HCT116 (cell line): ENCODE data around the gene FSIP1. TPM values are rescaled to one million over a fixed set of nuclear protein-coding genes. Genes with fewer than 3 reads are reported as not detected.

ENCODE experiments used
- ATAC-seq: fragments of 200-7000 bp; cut with Tn5 transposase; 2 replicates; pipeline ENCODE4 v1.9.1; 2020; ENCODE audit warnings: mild to moderate bottlenecking, moderate library complexity
- BruUV-seq: library from RNA; stranded (reverse); fragments of 400-500 nt; replicated peaks from 2 replicates; lab custom pipeline; 2021; lab: Mats Ljungman, UMichigan
- CTCF ChIA-PET: fragments of 300-600 bp; sonication (Branson Sonifier 250); formaldehyde crosslinking; loops from one replicate; lab custom pipeline; 2021; ENCODE audit warnings: antibody characterized with exemption; lab: Charles Lee
- POLR2A ChIA-PET: fragments of 300-600, 350-600 bp; sonication (Branson Sonifier 250); formaldehyde crosslinking; loops from one replicate; lab custom pipeline; 2021; ENCODE audit warnings: antibody characterized with exemption; lab: Charles Lee
- RAD21 ChIA-PET, 2 experiments: fragments of 300-600 bp; sonication (Branson Sonifier 250); formaldehyde crosslinking; loops; one replicate each; lab custom pipeline; 2023; ENCODE audit warnings: low total read pairs in 2 of 2; ENCODE audit not compliant: uncharacterized antibody in 2 of 2, unreplicated experiment in 2 of 2, low non-redundant PET in 1 of 2; lab: Charles Lee
- DNase-seq: peaks from one replicate; pipeline ENCODE4 v3.0.0-alpha.2; 2010; ENCODE audit warnings: low read depth, low spot score
- H2AFZ ChIP-seq: fragments of 200-600 bp; shearing (Covaris generic), sonication (generic); 2 replicates; pipeline ENCODE4 v1.6.1; 2017; ENCODE audit warnings: low read depth, mixed run types, mixed read lengths, antibody characterized with exemption, low read length; ENCODE audit not compliant: poor library complexity, severe bottlenecking
- H3K27ac ChIP-seq: 2 replicates; pipeline ENCODE4 v1.5.1; 2012; ENCODE audit warnings: low read depth, low read length
- H3K27me3 ChIP-seq: fragments of 200-600 bp; sonication (generic); 2 replicates; pipeline ENCODE4 v1.6.1; 2016; ENCODE audit warnings: mixed run types, low read length, mixed read lengths; ENCODE audit not compliant: insufficient read depth
- H3K36me3 ChIP-seq, 2 experiments: fragments of 200-500 bp in 1 of 2; fragments of 200-600 bp in 1 of 2; sonication (Bioruptor generic) in 1 of 2; sonication (generic) in 1 of 2; 2 replicates each; pipeline versions ENCODE4 v1.5.1 to v1.6.1; 2014 to 2016; ENCODE audit warnings: low read length in 2 of 2, inconsistent platforms in 1 of 2, mixed read lengths in 1 of 2, mixed run types in 1 of 2; ENCODE audit not compliant: insufficient read depth in 2 of 2, control insufficient read depth in 1 of 2
- H3K4me1 ChIP-seq, 2 experiments: fragments of 200-600 bp in 1 of 2; sonication (generic) in 1 of 2; 2 replicates each; pipeline versions ENCODE4 v1.5.1 to v1.6.1; 2012 to 2017; ENCODE audit warnings: low read length in 2 of 2, inconsistent platforms in 1 of 2, mild to moderate bottlenecking in 1 of 2, mixed read lengths in 1 of 2, mixed run types in 1 of 2, moderate library complexity in 1 of 2; ENCODE audit not compliant: insufficient read depth in 2 of 2, control insufficient read depth in 1 of 2
- H3K4me2 ChIP-seq: fragments of 200-600 bp; sonication (generic); 2 replicates; pipeline ENCODE4 v1.6.1; 2017; ENCODE audit warnings: mixed run types, low read length, mixed read lengths
- H3K4me3 ChIP-seq, 2 experiments: fragments of 200-600 bp in 1 of 2; sonication (generic) in 1 of 2; replicated peaks in 1 of 2; 2 replicates each; pipeline ENCODE4 v1.5.1; 2011 to 2016; ENCODE audit warnings: low read length in 2 of 2, control low read depth in 1 of 2, low read depth in 1 of 2, mild to moderate bottlenecking in 1 of 2, mixed read lengths in 1 of 2, mixed run types in 1 of 2
- H3K79me2 ChIP-seq: fragments of 200-600 bp; sonication (generic); 2 replicates; pipeline ENCODE4 v1.6.1; 2017; ENCODE audit warnings: mild to moderate bottlenecking, mixed run types, low read length, moderate library complexity, mixed read lengths; ENCODE audit not compliant: insufficient read depth
- H3K9ac ChIP-seq: fragments of 200-600 bp; sonication (generic); 2 replicates; pipeline ENCODE4 v1.6.1; 2016; ENCODE audit warnings: low read length, mixed read lengths
- H3K9me2 ChIP-seq: fragments of 200-600 bp; sonication (generic), shearing (Covaris generic); 2 replicates; pipeline ENCODE4 v1.6.1; 2017; ENCODE audit warnings: mixed run types, mild to moderate bottlenecking, moderate library complexity; ENCODE audit not compliant: insufficient read depth
- H3K9me3 ChIP-seq, 2 experiments: fragments of 200-500 bp in 1 of 2; fragments of 200-600 bp in 1 of 2; sonication (Bioruptor generic) in 1 of 2; sonication (generic) in 1 of 2; 2 replicates each; pipeline ENCODE4 v1.6.1; 2014 to 2017; ENCODE audit warnings: low read length in 2 of 2, mixed read lengths in 2 of 2, inconsistent platforms in 1 of 2, low read depth in 1 of 2, mild to moderate bottlenecking in 1 of 2, mixed run types in 1 of 2, moderate library complexity in 1 of 2; ENCODE audit not compliant: control insufficient read depth in 1 of 2, insufficient read depth in 1 of 2
- H4K20me1 ChIP-seq: fragments of 200-600 bp; sonication (generic), shearing (Covaris generic); 2 replicates; pipeline ENCODE4 v1.6.1; 2017; ENCODE audit warnings: mixed run types, mild to moderate bottlenecking, moderate library complexity; ENCODE audit not compliant: insufficient read depth
- EGR1 ChIP-seq: IDR thresholded peaks from 2 replicates; pipeline ENCODE4 v1.6.1; 2012; ENCODE audit warnings: low read depth
- ELF1 ChIP-seq: IDR thresholded peaks from 2 replicates; pipeline ENCODE4 v1.6.1; 2012; ENCODE audit warnings: low read depth, borderline replicate concordance
- EZH2 ChIP-seq: fragments of 200-600 bp; sonication (generic); IDR thresholded peaks from 2 replicates; pipeline ENCODE4 v1.6.1; 2017; ENCODE audit warnings: antibody characterized with exemption, mixed run types
- POLR2A ChIP-seq: IDR thresholded peaks from 2 replicates; pipeline ENCODE4 v1.7.0; 2011; ENCODE audit warnings: borderline replicate concordance; ENCODE audit not compliant: insufficient read depth, insufficient read length; ENCODE audit errors: extremely low read depth
- REST ChIP-seq: IDR thresholded peaks from 2 replicates; pipeline ENCODE4 v1.6.1; 2012; ENCODE audit warnings: low read depth
- SP1 ChIP-seq: IDR thresholded peaks from 2 replicates; pipeline ENCODE4 v1.6.1; 2012; ENCODE audit warnings: low read depth
- SRF ChIP-seq: IDR thresholded peaks from 2 replicates; pipeline ENCODE4 v1.6.1; 2012; ENCODE audit warnings: low read depth
- YY1 ChIP-seq: IDR thresholded peaks from 2 replicates; pipeline ENCODE4 v1.6.1; 2011; ENCODE audit warnings: low read length, low read depth, moderate library complexity, mild to moderate bottlenecking; ENCODE audit not compliant: insufficient replicate concordance; ENCODE audit errors: extremely low read depth
- intact Hi-C: fragments of 100-400 bp; cut with micrococcal nuclease; formaldehyde crosslinking; loops from 2 replicates; pipeline ENCODE4 v1.10.0; 2022
- total RNA-seq: library from RNA; stranded (reverse); gene quantifications from one replicate; pipeline ENCODE4 v1.2.1, GENCODE V29; 2021; ENCODE audit not compliant: unreplicated experiment

FSIP1 gene
- total RNA-seq, 1 experiment from 2014 or later: 0.42 TPM

- TF ChIP-seq SRF (no peak), SP1 (no peak)
- TF ChIP-seq, all 23 proteins: peak for 0
Observed at GRCh38 chr15:39586387-39587095, 196.1 kb downstream of the FSIP1 start (continued).

GRCh38 chr15:39585871-39586301 is 196.8 kb downstream of the FSIP1 start:
- Histone ChIP-seq H3K27ac (no peak overlapping the region), H4K20me1 (no peaks in the 10 kb centered on the region), H3K9ac (no peak overlapping the region), H3K36me3 (peaks cover 3 to 30% of the 10 kb centered on the region in 2 experiments; a peak in 2 of 4 replicates), H3K4me2 (no peak overlapping the region), H3K4me1 (peaks cover 5 to 11% of the 10 kb centered on the region in 2 experiments; a peak in 3 of 4 replicates), H3K9me2 (no peaks in the 10 kb centered on the region), H3K79me2 (no peaks in the 10 kb centered on the region), H2AFZ (no peak overlapping the region), H3K4me3 (no peak overlapping the region), H3K27me3 (no peaks in the 10 kb centered on the region), H3K9me3 (no peaks in the 10 kb centered on the region)
- BruUV-seq: no TSS peak
- TF ChIP-seq ELF1 (no peak), SP1 (no peak), EGR1 (no peak), YY1 (no peak), REST (no peak), EZH2 (no peak), POLR2A (no peak)
- ATAC-seq (no peak), DNase-seq (no peak)
- POLR2A ChIA-PET: no interaction called here
- RAD21 ChIA-PET: no interaction called here
- CTCF ChIA-PET: interaction anchor here (1.1 kb wide), 1 partner anchor 171 kb away, joined by 3 read pairs; no protein-coding TSS in a partner anchor
- intact Hi-C loops: no loop called here
